HEK293T (cell line): ENCODE measurements around the gene WIZ.
A peak's percentile ranks its signal among the peaks of the same experiment; 100 is the strongest.

ENCODE experiments used
- CTCF ChIA-PET: fragments of 350-600 bp; formaldehyde crosslinking; extraction: SDS; loops from one replicate; lab custom pipeline; 2021; ENCODE audit warnings: antibody characterized with exemption, inconsistent platforms; lab: Yijun Ruan, JAX
- POLR2A ChIA-PET: fragments of 350-600 bp; formaldehyde crosslinking; extraction: SDS; loops from one replicate; lab custom pipeline; 2020; ENCODE audit warnings: antibody characterized with exemption, inconsistent platforms; lab: Yijun Ruan, JAX
- DNase-seq: peaks from one replicate; pipeline ENCODE4 v3.0.0; 2012; ENCODE audit warnings: mixed read lengths; ENCODE audit errors: extremely low spot score
- ARNT ChIP-seq: fragments of 450-650 bp; IDR thresholded peaks from 2 replicates; pipeline ENCODE4 v1.6.1; 2017; ENCODE audit warnings: mild to moderate bottlenecking
- BHLHE40 ChIP-seq: fragments of 450-650 bp; IDR thresholded peaks from 2 replicates; pipeline ENCODE4 v1.6.1; 2016; ENCODE audit warnings: mild to moderate bottlenecking, moderate library complexity, borderline replicate concordance
- CTBP1 ChIP-seq: fragments of 450-650 bp; IDR thresholded peaks from 2 replicates; pipeline ENCODE4 v1.6.1; 2016; ENCODE audit warnings: borderline replicate concordance
- ELF4 ChIP-seq: fragments of 450-650 bp; IDR thresholded peaks from 2 replicates; pipeline ENCODE4 v1.6.1; 2017; ENCODE audit warnings: antibody characterized with exemption
- FOXA1 ChIP-seq: fragments of 450-650 bp; IDR thresholded peaks from 2 replicates; pipeline ENCODE4 v1.6.1; 2016; ENCODE audit warnings: mild to moderate bottlenecking
- FOXK2 ChIP-seq: fragments of 450-650 bp; IDR thresholded peaks from 2 replicates; pipeline ENCODE4 v1.6.1; 2016; ENCODE audit warnings: mild to moderate bottlenecking
- FOXM1 ChIP-seq: fragments of 450-650 bp; IDR thresholded peaks from 2 replicates; pipeline ENCODE4 v1.6.1; 2017; ENCODE audit warnings: mild to moderate bottlenecking, borderline replicate concordance
- HDGF ChIP-seq: fragments of 450-650 bp; IDR thresholded peaks from 2 replicates; pipeline ENCODE4 v1.6.1; 2017; ENCODE audit warnings: antibody characterized with exemption, borderline replicate concordance
- L3MBTL2 ChIP-seq: fragments of 450-650 bp; conservative IDR thresholded peaks from 2 replicates; pipeline ENCODE4 v1.6.1; 2016; ENCODE audit warnings: mild to moderate bottlenecking
- LEF1 ChIP-seq: fragments of 450-650 bp; IDR thresholded peaks from 2 replicates; pipeline ENCODE4 v1.6.1; 2017; ENCODE audit warnings: mild to moderate bottlenecking, borderline replicate concordance
- NFRKB ChIP-seq: fragments of 450-650 bp; IDR thresholded peaks from 2 replicates; pipeline ENCODE4 v1.6.1; 2016; ENCODE audit warnings: mild to moderate bottlenecking, moderate library complexity
- PKNOX1 ChIP-seq: fragments of 450-650 bp; IDR thresholded peaks from 2 replicates; pipeline ENCODE4 v1.6.1; 2016
- SP1 ChIP-seq: fragments of 450-650 bp; IDR thresholded peaks from 2 replicates; pipeline ENCODE4 v1.6.1; 2017
- SUZ12 ChIP-seq: fragments of 450-650 bp; IDR thresholded peaks from 2 replicates; pipeline ENCODE4 v1.6.1; 2016; ENCODE audit warnings: mild to moderate bottlenecking
- TARDBP ChIP-seq: fragments of 450-650 bp; IDR thresholded peaks from 2 replicates; pipeline ENCODE4 v1.6.1; 2016
- ZNF384 ChIP-seq: fragments of 450-650 bp; IDR thresholded peaks from 2 replicates; pipeline ENCODE4 v1.6.1; 2016

Gene WIZ

DNA sequence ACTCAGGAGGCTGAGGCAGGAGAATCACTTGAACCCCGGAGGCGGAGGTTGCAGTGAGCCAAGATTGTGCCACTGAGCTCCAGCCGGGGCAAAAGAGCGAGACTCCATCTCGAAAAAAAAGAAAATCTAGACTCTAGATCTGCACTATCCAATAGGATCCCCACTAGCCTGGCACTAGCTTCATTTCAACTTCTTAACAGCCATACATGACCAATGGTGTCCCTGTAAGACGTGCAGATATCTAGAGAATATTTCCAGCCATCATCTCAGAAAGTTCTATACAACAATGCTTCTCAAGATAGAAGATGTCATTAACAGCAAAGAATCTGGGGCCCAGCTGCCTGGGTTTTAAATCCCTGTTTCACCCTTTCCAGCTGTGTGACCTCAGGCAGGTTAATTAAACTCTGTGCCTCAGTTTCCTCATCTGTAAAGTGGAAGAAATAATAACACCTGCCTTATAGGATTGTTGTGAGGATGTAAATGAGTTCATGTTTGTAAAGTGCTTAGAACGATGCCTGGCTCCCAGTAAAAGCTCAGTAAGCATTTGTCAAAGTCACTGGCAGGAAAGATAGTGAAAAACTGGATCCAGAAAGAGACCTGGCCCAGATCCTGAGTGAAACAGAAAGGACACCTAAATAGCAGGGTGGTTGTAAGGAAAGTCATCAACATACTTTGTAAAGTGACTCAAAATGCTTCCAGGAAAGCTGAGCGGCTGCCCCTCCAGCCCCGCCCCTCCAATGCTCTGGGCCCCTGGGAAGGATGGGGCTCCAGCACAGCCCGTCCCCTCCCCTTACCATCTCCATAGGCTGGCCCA, 13.5 kb downstream of the WIZ start:
- ChIA-PET POLR2A (no interaction called here), CTCF (interaction anchor here (1.0 kb wide), 1 partner anchor 17 kb away, joined by 3 read pairs; the partner anchor contains the start of gene AKAP8L)
- no peak for TF ChIP-seq LEF1
- TF ChIP-seq TARDBP = no peak
- TF ChIP-seq ARNT = no peak
- TF ChIP-seq L3MBTL2 = no peak
- no peak for TF ChIP-seq FOXK2
- no peak for TF ChIP-seq NFRKB
- TF ChIP-seq ZNF384 = no peak
- TF ChIP-seq SP1 = no peak
- TF ChIP-seq CTBP1 = no peak
- TF ChIP-seq ELF4 = no peak
- TF ChIP-seq BHLHE40 = no peak
- no peak for TF ChIP-seq HDGF
- TF ChIP-seq PKNOX1 = no peak
- no peak for TF ChIP-seq FOXM1
- TF ChIP-seq FOXA1 = no peak
- no peak for TF ChIP-seq SUZ12
- no peak for DNase-seq

GRCh38 chr19:15433519-15434069, 16.2 kb downstream of the WIZ start:
- no peak for DNase-seq
- POLR2A ChIA-PET = interaction anchor here (0.6 to 6.7 kb wide), 6 partner anchors 12 to 118 kb away, joined by 3 to 54 read pairs (median 4); partner anchors contain the start of gene AKAP8L
- CTCF ChIA-PET = interaction anchor here (1.0 kb wide), 1 partner anchor 14 kb away, joined by 3 read pairs; no protein-coding TSS in a partner anchor
- TF ChIP-seq ELF4 = no peak
- TF ChIP-seq FOXK2 = no peak
- TF ChIP-seq FOXM1 = no peak
- TF ChIP-seq CTBP1 = no peak
- TF ChIP-seq ZNF384 = no peak
- TF ChIP-seq PKNOX1 = no peak
- TF ChIP-seq BHLHE40 = no peak
- no peak for TF ChIP-seq HDGF
- TF ChIP-seq LEF1 = no peak
- no peak for TF ChIP-seq SUZ12
- no peak for TF ChIP-seq L3MBTL2
- no peak for TF ChIP-seq FOXA1
- no peak for TF ChIP-seq NFRKB
- no peak for TF ChIP-seq TARDBP
- TF ChIP-seq ARNT = no peak
- TF ChIP-seq SP1 = no peak

DNA sequence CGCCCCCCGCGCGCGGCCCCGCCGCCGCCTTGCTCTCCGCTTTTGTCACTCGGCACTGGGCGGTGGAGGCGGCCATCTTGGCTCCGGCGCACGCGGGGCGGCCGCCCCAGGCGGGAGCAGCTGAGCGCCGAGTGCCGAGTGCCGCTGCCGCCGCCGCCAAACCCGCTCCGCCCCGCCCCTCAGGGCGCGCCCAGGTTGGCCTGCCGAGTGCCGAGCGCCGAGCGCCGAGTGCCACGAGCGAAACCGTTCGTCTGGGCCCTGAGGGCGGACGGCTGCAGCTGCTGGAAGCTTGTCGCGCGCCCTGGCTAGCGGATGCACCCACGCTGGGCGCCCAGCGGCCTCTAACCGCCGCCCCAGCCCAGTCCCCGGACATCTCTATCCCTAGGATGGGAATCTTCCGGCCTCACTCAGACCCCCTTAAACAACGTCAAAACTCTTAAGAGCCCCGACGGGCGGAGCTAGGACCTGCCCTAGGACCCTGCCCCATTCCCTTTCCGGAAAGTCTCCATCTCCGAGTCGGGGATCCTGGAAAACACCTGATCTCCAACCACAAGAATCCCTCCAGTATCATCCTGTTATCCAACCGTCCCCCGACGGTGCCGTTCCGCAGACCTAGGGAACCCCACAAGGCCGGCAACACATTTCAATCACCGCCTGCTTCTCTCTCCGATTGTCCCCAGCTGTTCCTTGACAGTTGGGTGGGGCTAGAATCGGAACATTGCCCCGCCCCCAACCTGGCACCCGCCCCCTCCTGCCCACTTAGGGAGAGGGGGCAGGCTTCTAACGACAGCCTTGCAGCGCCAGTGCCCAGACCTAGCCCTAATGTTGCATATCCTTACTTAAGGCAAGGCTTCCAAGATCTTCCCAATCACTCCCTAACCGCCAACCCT, 16.9 kb downstream of the WIZ start:
- DNase-seq = peak; percentile 98
- POLR2A ChIA-PET = interaction anchor here (0.6 to 6.7 kb wide), 8 partner anchors 13 to 119 kb away, joined by 3 to 54 read pairs (median 4); partner anchors contain the start of genes AKAP8L and BRD4
- TF ChIP-seq TARDBP = no peak
- peak; percentile 69; the same call in 1 of the 2 replicates for TF ChIP-seq ARNT
- no peak for TF ChIP-seq NFRKB
- TF ChIP-seq FOXM1 = 0 out of 2 replicates have a peak, but pooled peaks have one; percentile 32
- TF ChIP-seq BHLHE40 = no peak
- TF ChIP-seq ELF4 = no peak
- no peak for TF ChIP-seq CTBP1
- no peak for TF ChIP-seq L3MBTL2
- TF ChIP-seq SP1 = no peak
- TF ChIP-seq SUZ12 = no peak
- no peak for TF ChIP-seq PKNOX1
- TF ChIP-seq LEF1 = no peak; the same call in 1 of the 2 replicates
- no peak for TF ChIP-seq FOXK2
- no peak for TF ChIP-seq FOXA1
- CTCF ChIA-PET = interaction anchor here (0.7 to 1.0 kb wide), 2 partner anchors 13 to 19 kb away, joined by 3 to 4 read pairs; no protein-coding TSS in a partner anchor

DNA sequence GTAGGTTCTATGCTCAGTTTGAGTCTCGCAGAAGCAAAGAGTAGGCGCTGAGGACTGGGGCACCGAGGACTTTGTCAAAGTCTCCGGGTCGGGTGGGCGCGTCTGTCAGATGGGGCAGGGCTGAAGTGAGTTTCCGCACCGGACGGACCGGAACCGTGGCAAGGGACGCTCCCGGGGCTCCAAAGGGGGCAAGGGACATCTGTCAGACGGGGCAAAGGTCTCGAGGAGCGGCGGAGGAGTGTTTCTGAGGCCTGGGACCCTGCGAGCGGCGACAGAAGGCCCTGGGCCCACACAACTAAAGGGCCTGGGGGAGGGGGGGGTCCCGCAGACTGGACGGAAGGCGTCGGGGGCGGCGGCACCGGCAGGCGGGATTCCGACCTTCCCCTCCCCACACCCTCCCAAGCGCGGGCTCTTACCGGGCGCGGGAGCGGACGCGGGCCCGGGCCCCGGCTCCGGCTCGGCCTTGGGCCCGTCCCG, 17.7 kb downstream of the WIZ start:
- no peak for TF ChIP-seq FOXA1
- no peak for TF ChIP-seq ELF4
- TF ChIP-seq NFRKB = no peak
- TF ChIP-seq TARDBP = no peak
- TF ChIP-seq BHLHE40 = no peak
- TF ChIP-seq LEF1 = no peak
- TF ChIP-seq ZNF384 = no peak
- TF ChIP-seq HDGF = no peak
- TF ChIP-seq FOXK2 = no peak
- TF ChIP-seq FOXM1 = no peak
- no peak for TF ChIP-seq L3MBTL2
- TF ChIP-seq ARNT = no peak
- TF ChIP-seq SP1 = no peak
- no peak for TF ChIP-seq SUZ12
- TF ChIP-seq PKNOX1 = no peak
- TF ChIP-seq CTBP1 = no peak
- ChIA-PET POLR2A (interaction anchor here (0.7 to 6.7 kb wide), 3 partner anchors 13 to 54 kb away, joined by 4 to 54 read pairs (median 6); partner anchors contain the start of gene AKAP8L), CTCF (no interaction called here)
- DNase-seq = peak; percentile 30
